Measurements from ENCODE around the gene ST7.

DNA sequence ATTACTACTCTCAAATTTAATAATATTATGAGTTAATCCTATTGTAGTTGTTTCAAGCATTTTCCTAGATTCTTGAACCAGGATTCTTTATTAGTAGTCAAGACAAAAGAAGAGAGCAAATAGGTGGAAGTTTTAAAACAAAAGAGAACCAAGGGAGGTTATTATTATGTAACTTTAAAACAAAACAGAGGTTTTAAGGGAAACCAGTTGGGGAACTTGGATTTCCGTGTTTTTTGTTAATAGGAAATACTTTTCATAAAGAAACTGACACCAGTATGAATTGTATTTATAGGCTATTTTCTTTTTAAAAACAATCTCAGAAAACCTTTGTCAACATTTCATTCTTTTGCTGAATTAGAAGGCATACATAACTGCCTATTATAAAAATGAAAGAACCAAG is 185.7 kb downstream of the ST7 start:
- TF ChIP-seq, protein P1, sequence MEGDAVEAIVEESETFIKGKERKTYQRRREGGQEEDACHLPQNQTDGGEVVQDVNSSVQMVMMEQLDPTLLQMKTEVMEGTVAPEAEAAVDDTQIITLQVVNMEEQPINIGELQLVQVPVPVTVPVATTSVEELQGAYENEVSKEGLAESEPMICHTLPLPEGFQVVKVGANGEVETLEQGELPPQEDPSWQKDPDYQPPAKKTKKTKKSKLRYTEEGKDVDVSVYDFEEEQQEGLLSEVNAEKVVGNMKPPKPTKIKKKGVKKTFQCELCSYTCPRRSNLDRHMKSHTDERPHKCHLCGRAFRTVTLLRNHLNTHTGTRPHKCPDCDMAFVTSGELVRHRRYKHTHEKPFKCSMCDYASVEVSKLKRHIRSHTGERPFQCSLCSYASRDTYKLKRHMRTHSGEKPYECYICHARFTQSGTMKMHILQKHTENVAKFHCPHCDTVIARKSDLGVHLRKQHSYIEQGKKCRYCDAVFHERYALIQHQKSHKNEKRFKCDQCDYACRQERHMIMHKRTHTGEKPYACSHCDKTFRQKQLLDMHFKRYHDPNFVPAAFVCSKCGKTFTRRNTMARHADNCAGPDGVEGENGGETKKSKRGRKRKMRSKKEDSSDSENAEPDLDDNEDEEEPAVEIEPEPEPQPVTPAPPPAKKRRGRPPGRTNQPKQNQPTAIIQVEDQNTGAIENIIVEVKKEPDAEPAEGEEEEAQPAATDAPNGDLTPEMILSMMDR (CRISPR knock-in tag; IDR thresholded peaks at IDR 0.05), result no peak
- TF ChIP-seq, protein P2, sequence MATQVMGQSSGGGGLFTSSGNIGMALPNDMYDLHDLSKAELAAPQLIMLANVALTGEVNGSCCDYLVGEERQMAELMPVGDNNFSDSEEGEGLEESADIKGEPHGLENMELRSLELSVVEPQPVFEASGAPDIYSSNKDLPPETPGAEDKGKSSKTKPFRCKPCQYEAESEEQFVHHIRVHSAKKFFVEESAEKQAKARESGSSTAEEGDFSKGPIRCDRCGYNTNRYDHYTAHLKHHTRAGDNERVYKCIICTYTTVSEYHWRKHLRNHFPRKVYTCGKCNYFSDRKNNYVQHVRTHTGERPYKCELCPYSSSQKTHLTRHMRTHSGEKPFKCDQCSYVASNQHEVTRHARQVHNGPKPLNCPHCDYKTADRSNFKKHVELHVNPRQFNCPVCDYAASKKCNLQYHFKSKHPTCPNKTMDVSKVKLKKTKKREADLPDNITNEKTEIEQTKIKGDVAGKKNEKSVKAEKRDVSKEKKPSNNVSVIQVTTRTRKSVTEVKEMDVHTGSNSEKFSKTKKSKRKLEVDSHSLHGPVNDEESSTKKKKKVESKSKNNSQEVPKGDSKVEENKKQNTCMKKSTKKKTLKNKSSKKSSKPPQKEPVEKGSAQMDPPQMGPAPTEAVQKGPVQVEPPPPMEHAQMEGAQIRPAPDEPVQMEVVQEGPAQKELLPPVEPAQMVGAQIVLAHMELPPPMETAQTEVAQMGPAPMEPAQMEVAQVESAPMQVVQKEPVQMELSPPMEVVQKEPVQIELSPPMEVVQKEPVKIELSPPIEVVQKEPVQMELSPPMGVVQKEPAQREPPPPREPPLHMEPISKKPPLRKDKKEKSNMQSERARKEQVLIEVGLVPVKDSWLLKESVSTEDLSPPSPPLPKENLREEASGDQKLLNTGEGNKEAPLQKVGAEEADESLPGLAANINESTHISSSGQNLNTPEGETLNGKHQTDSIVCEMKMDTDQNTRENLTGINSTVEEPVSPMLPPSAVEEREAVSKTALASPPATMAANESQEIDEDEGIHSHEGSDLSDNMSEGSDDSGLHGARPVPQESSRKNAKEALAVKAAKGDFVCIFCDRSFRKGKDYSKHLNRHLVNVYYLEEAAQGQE (IDR thresholded peaks at IDR 0.05; ENCODE audit: borderline replicate concordance in 1 of 2, low read depth in 1 of 2, low read length in 2 of 2), result no peak
- TF ChIP-seq TBL1XR1 (IDR thresholded peaks at IDR 0.05; ENCODE audit: borderline replicate concordance, low read length, partially characterized antibody), result no peak
- no peak for TF ChIP-seq MED8 (CRISPR knock-in tag; IDR thresholded peaks at IDR 0.05; ENCODE audit: insufficient replicate concordance)
- TF ChIP-seq PCBP1 (IDR thresholded peaks at IDR 0.05; ENCODE audit: borderline replicate concordance, low read depth, low read length), result no peak
- TF ChIP-seq XBP1 (CRISPR knock-in tag; IDR thresholded peaks at IDR 0.05), result no peak
- no peak for TF ChIP-seq GABPA (IDR thresholded peaks at IDR 0.05; ENCODE audit: low read depth, low read length)
- TF ChIP-seq GABPA (CRISPR knock-in tag; IDR thresholded peaks at IDR 0.05; ENCODE audit: low read depth), result no peak
- no peak for TF ChIP-seq SMAD1 (CRISPR knock-in tag; IDR thresholded peaks at IDR 0.05; ENCODE audit: borderline replicate concordance, low read depth)
- TF ChIP-seq, protein P3, sequence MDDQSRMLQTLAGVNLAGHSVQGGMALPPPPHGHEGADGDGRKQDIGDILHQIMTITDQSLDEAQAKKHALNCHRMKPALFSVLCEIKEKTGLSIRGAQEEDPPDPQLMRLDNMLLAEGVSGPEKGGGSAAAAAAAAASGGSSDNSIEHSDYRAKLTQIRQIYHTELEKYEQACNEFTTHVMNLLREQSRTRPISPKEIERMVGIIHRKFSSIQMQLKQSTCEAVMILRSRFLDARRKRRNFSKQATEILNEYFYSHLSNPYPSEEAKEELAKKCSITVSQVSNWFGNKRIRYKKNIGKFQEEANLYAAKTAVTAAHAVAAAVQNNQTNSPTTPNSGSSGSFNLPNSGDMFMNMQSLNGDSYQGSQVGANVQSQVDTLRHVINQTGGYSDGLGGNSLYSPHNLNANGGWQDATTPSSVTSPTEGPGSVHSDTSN (CRISPR knock-in tag; IDR thresholded peaks at IDR 0.05; ENCODE audit: borderline replicate concordance), result no peak
- no peak for TF ChIP-seq CCAR2 (optimal IDR thresholded peaks at IDR 0.05; ENCODE audit: low read depth, low read length)
- TF ChIP-seq SMC3 (IDR thresholded peaks at IDR 0.05; ENCODE audit: low read length), result no peak
- no peak for TF ChIP-seq JUN (CRISPR knock-in tag; IDR thresholded peaks at IDR 0.05)
- TF ChIP-seq ZBTB38 (CRISPR knock-in tag; IDR thresholded peaks at IDR 0.05), result no peak
- no peak for TF ChIP-seq JUND (CRISPR knock-in tag; IDR thresholded peaks at IDR 0.05)
